Kidney (tissue), 14 donors: ENCODE measurements around the gene FRRS1. TPM values are rescaled to one million over a fixed set of nuclear protein-coding genes. Genes with fewer than 3 reads are reported as not detected.

Source experiments
- DNase-seq, 5 donors: peaks; one replicate each; pipeline ENCODE4 v3.0.0-alpha.2; 2013 to 2020
- FAIRE-seq: peaks from 2 replicates; lab custom pipeline; 2012; peaks lifted over from hg19 to GRCh38; lab: Jason Lieb, UNC
- H3K27ac ChIP-seq, 2 donors: one replicate each; pipeline ENCODE4 v1.7.0; 2013; ENCODE audit warnings: low read depth in 2 of 2, low read length in 2 of 2, inconsistent platforms in 1 of 2
- H3K27me3 ChIP-seq: one replicate; pipeline ENCODE4 v1.7.1; 2013; ENCODE audit warnings: low read length, inconsistent platforms; ENCODE audit not compliant: control insufficient read depth, insufficient read depth
- H3K36me3 ChIP-seq, 3 donors: one replicate each; pipeline versions ENCODE4 v1.7.0 to v1.7.1; 2013; ENCODE audit warnings: low read length in 3 of 3, control low read depth in 1 of 3, inconsistent platforms in 1 of 3; ENCODE audit not compliant: insufficient read depth in 3 of 3, control insufficient read depth in 2 of 3
- H3K4me1 ChIP-seq, 3 donors: one replicate each; pipeline versions ENCODE4 v1.7.0 to v1.7.1; 2013; ENCODE audit warnings: low read length in 3 of 3, inconsistent platforms in 1 of 3, low read depth in 1 of 3; ENCODE audit not compliant: control insufficient read depth in 2 of 3, insufficient read depth in 2 of 3
- H3K4me3 ChIP-seq, 3 donors: one replicate each; pipeline versions ENCODE4 v1.7.0 to v1.8.1; 2013; ENCODE audit warnings: low read length in 3 of 3, control low read depth in 1 of 3, inconsistent platforms in 1 of 3
- H3K9ac ChIP-seq, 3 donors: one replicate each; pipeline versions ENCODE4 v1.7.0 to v1.7.1; 2013; ENCODE audit warnings: low read length in 3 of 3, control low read depth in 1 of 3, inconsistent platforms in 1 of 3
- H3K9me3 ChIP-seq, 3 donors: one replicate each; pipeline versions ENCODE4 v1.7.0 to v1.7.1; 2013; ENCODE audit warnings: low read length in 3 of 3, control low read depth in 1 of 3, inconsistent platforms in 1 of 3; ENCODE audit not compliant: control insufficient read depth in 2 of 3, insufficient read depth in 1 of 3
- CTCF ChIP-seq: IDR thresholded peaks from 3 replicates; pipeline ENCODE4 v1.5.1; 2012; ENCODE audit warnings: mild to moderate bottlenecking, moderate library complexity, borderline replicate concordance; ENCODE audit not compliant: insufficient read depth; ENCODE audit errors: extremely low read depth
- intact Hi-C: fragments of 100-400 bp; cut with DNase I; formaldehyde crosslinking; loops from one replicate; pipeline ENCODE4 v1.11.1; 2022
- polyA plus RNA-seq: library from polyadenylated mRNA; stranded (reverse); fragments of 350-450 nt; fragmentation: Illumina TruSeq; extraction: RNeasy Lipid Tissue Mini Kit (QIAGEN cat#74804); gene quantifications from one replicate; pipeline ENCODE4 v1.2.3, GENCODE V29; 2014; ENCODE audit warnings: low read depth, low replicate concordance; ENCODE audit not compliant: insufficient read depth
- total RNA-seq: library from RNA; stranded (reverse); fragmentation: NEBNext Ultra II Directional; extraction: Animal tissue kit (Norgen Biotek cat#: 25700); gene quantifications from one replicate; pipeline ENCODE4 v1.2.1, GENCODE V29; 2021
- donor health status: control.
- donor health status: control.
- donor health status: control.
- donor health status: control.
- donor health status: control.
- donor health status: DM: yes; HTN: yes; CAD: no.
- donor health status: Normal renal cell carcinoma (clear cell type).

Gene FRRS1
- total and polyA plus RNA-seq, 2 donors from 2014 or later, result 1.0 to 7.4 TPM

- no peak for DNase-seq
- Histone ChIP-seq H3K36me3 (no peaks in the 10 kb centered on the region), H3K9ac (no peak overlapping the region), H3K4me1 (peaks cover 0 to 3% (median 3%) of the 10 kb centered on the region in 3 donors), H3K9me3 (no peaks in the 10 kb centered on the region), H3K4me3 (no peak overlapping the region), H3K27ac (no peak overlapping the region), H3K27me3 (no peaks in the 10 kb centered on the region)
- FAIRE-seq, result no peak
- intact Hi-C loops, result no loop called here
- TF ChIP-seq CTCF, result no peak
These were observed 20.8 kb downstream of the FRRS1 start for GRCh38 chr1:99745684-99746083.

GRCh38 chr1:99745061-99745460 lies 21.4 kb downstream of the FRRS1 start:
- H3K4me1 ChIP-seq, result peaks cover 0 to 3% (median 3%) of the 10 kb centered on the region in 3 donors
- H3K36me3 ChIP-seq, result no peaks in the 10 kb centered on the region
- DNase-seq, result no peak
- H3K9me3 ChIP-seq, result no peaks in the 10 kb centered on the region
- H3K4me3 ChIP-seq, result no peak overlapping the region
- no peak overlapping the region for H3K27ac ChIP-seq
- no peaks in the 10 kb centered on the region for H3K27me3 ChIP-seq
- no peak for FAIRE-seq
- intact Hi-C loops, result no loop called here
- H3K9ac ChIP-seq, result no peak overlapping the region
- TF ChIP-seq CTCF, result no peak

GRCh38 chr1:99740141-99740540 lies 26.3 kb downstream of the FRRS1 start:
- FAIRE-seq, result no peak
- intact Hi-C loops, result no loop called here
- Histone ChIP-seq H3K36me3 (no peaks in the 10 kb centered on the region), H3K27ac (no peak overlapping the region), H3K27me3 (no peaks in the 10 kb centered on the region), H3K4me3 (no peak overlapping the region), H3K4me1 (peaks cover 0 to 3% (median 0%) of the 10 kb centered on the region in 3 donors), H3K9ac (no peak overlapping the region), H3K9me3 (no peaks in the 10 kb centered on the region)
- TF ChIP-seq CTCF, result no peak
- no peak for DNase-seq

GRCh38 chr1:99738858-99739465 lies 27.5 kb downstream of the FRRS1 start:
- Histone ChIP-seq H3K27ac (no peak overlapping the region), H3K9me3 (no peaks in the 10 kb centered on the region), H3K27me3 (no peaks in the 10 kb centered on the region), H3K9ac (no peak overlapping the region), H3K36me3 (no peaks in the 10 kb centered on the region), H3K4me3 (no peak overlapping the region), H3K4me1 (peaks cover 0 to 3% (median 0%) of the 10 kb centered on the region in 3 donors)
- no peak for FAIRE-seq
- intact Hi-C loops, result no loop called here
- DNase-seq, result no peak
- no peak for TF ChIP-seq CTCF
